Brain microvascular endothelial cell (primary cell): ENCODE measurements around the gene CCDC138.
A peak's percentile ranks its signal among the peaks of the same experiment; 100 is the strongest.

Experiments
- DNase-seq: peaks from one replicate; pipeline ENCODE4 v3.0.0-alpha.2; 2020
- H3K27ac ChIP-seq: fragments of 250-450 bp; sonication (Bioruptor Pico); 2 replicates; pipeline ENCODE4 v1.5.1; 2020; ENCODE audit warnings: mild to moderate bottlenecking, moderate library complexity
- H3K27me3 ChIP-seq: fragments of 250-450 bp; sonication (Bioruptor Pico); replicated peaks from 2 replicates; pipeline ENCODE4 v1.5.1; 2020; ENCODE audit warnings: mild to moderate bottlenecking
- H3K36me3 ChIP-seq: fragments of 250-450 bp; sonication (Bioruptor Pico); replicated peaks from 2 replicates; pipeline ENCODE4 v1.5.1; 2020; ENCODE audit warnings: mild to moderate bottlenecking
- H3K4me3 ChIP-seq: 2 replicates; pipeline ENCODE4 v1.5.1; 2011; ENCODE audit warnings: low read depth, mild to moderate bottlenecking, control low read depth, low read length, moderate library complexity
- CTCF ChIP-seq: IDR thresholded peaks from 2 replicates; pipeline ENCODE4 v1.5.1; 2011; ENCODE audit warnings: low read depth, mild to moderate bottlenecking, moderate library complexity, low read length, control low read depth, inconsistent platforms; ENCODE audit errors: missing control alignments
- in situ Hi-C: cut with HindIII; loops from 2 replicates; pipeline ENCODE4 v1.10.0; 2017; ENCODE audit warnings: low sequenced_read_pairs, low pct_ligation_motif_present

Gene CCDC138

GRCh38 chr2:108854484-108854883 is 67.9 kb downstream of the CCDC138 start:
- no peaks in the 10 kb centered on the region for H3K36me3 ChIP-seq
- no peak overlapping the region for H3K27ac ChIP-seq
- DNase-seq = no peak
- no peaks in the 10 kb centered on the region for H3K27me3 ChIP-seq
- TF ChIP-seq CTCF = no peak
- in situ Hi-C loops = no loop called here
- H3K4me3 ChIP-seq = no peak overlapping the region

GRCh38 chr2:108855194-108855593 is 68.6 kb downstream of the CCDC138 start:
- Histone ChIP-seq H3K27ac (no peak overlapping the region), H3K4me3 (no peak overlapping the region), H3K36me3 (no peaks in the 10 kb centered on the region), H3K27me3 (no peaks in the 10 kb centered on the region)
- no peak for DNase-seq
- TF ChIP-seq CTCF = no peak
- in situ Hi-C loops = no loop called here

- no peaks in the 10 kb centered on the region for H3K36me3 ChIP-seq
- no peak overlapping the region for H3K4me3 ChIP-seq
- in situ Hi-C loops = no loop called here
- no peaks in the 10 kb centered on the region for H3K27me3 ChIP-seq
- TF ChIP-seq CTCF = no peak
- H3K27ac ChIP-seq = no peak overlapping the region
- DNase-seq = peak; percentile 15
Measured at GRCh38 chr2:108858894-108859293, 72.3 kb downstream of the CCDC138 start.

- TF ChIP-seq CTCF = no peak
- Histone ChIP-seq H3K36me3 (no peaks in the 10 kb centered on the region), H3K27ac (no peak overlapping the region), H3K4me3 (no peak overlapping the region), H3K27me3 (no peaks in the 10 kb centered on the region)
- in situ Hi-C loops = no loop called here
- no peak for DNase-seq
Measured at GRCh38 chr2:108866041-108866440, 79.5 kb downstream of the CCDC138 start.

- H3K27ac ChIP-seq = no peak overlapping the region
- no peak overlapping the region for H3K4me3 ChIP-seq
- no peaks in the 10 kb centered on the region for H3K27me3 ChIP-seq
- DNase-seq = no peak
- no peak for TF ChIP-seq CTCF
- H3K36me3 ChIP-seq = no peaks in the 10 kb centered on the region
- in situ Hi-C loops = no loop called here
Measured at GRCh38 chr2:108868911-108869310, 82.3 kb downstream of the CCDC138 start.

GRCh38 chr2:108869542-108869941 is 83.0 kb downstream of the CCDC138 start:
- H3K27ac ChIP-seq = no peak overlapping the region
- DNase-seq = no peak
- H3K36me3 ChIP-seq = no peaks in the 10 kb centered on the region
- H3K4me3 ChIP-seq = no peak overlapping the region
- in situ Hi-C loops = no loop called here
- no peaks in the 10 kb centered on the region for H3K27me3 ChIP-seq
- no peak for TF ChIP-seq CTCF
